Stomach (tissue), 9 donors: ENCODE data around the gene PALD1. TPM values are rescaled to one million over a fixed set of nuclear protein-coding genes. Genes with fewer than 3 reads are reported as not detected.

ENCODE experiments used
- DNase-seq, 2 donors: peaks; one replicate each; pipeline versions ENCODE4 v3.0.0 to v3.0.0-alpha.2; 2013 to 2019
- H3K27ac ChIP-seq, 5 donors: fragments of 200-600 bp in 4 of 5; sonication (generic) in 4 of 5; one replicate each; pipeline ENCODE4 v1.5.1; 2013 to 2019; ENCODE audit warnings: mild to moderate bottlenecking in 1 of 5, moderate library complexity in 1 of 5
- H3K27me3 ChIP-seq, 3 donors: fragments of 200-600 bp; sonication (generic); one replicate each; pipeline ENCODE4 v1.5.1; 2017 to 2019; ENCODE audit warnings: mixed run types in 1 of 3
- H3K36me3 ChIP-seq, 4 donors: fragments of 200-600 bp; sonication (generic); 1 replicate in 3 of 4; 2 replicates in 1 of 4; pipeline ENCODE4 v1.5.1; 2016 to 2019
- H3K4me1 ChIP-seq, 4 donors: fragments of 200-600 bp; sonication (generic); one replicate each; pipeline ENCODE4 v1.5.1; 2016 to 2019
- H3K4me3 ChIP-seq, 4 donors: fragments of 200-600 bp; sonication (generic) in 3 of 4; one replicate each; pipeline ENCODE4 v1.5.1; 2016 to 2019; ENCODE audit warnings: mild to moderate bottlenecking in 1 of 4
- H3K9me3 ChIP-seq, 4 donors: fragments of 200-600 bp; sonication (generic); one replicate each; pipeline ENCODE4 v1.5.1; 2016 to 2019
- CTCF ChIP-seq, 7 experiments: fragments of 450-650 bp in 4 of 7; fragments of 200-600 bp in 3 of 7; sonication (generic) in 3 of 7; IDR thresholded peaks; one replicate each; pipeline ENCODE4 v1.5.1; 2016 to 2019; ENCODE audit warnings: antibody characterized with exemption in 7 of 7, control low read depth in 2 of 7, mild to moderate bottlenecking in 1 of 7
- EP300 ChIP-seq: sonication (generic); formaldehyde crosslinking; IDR thresholded peaks from one replicate; pipeline ENCODE4 v1.6.1; 2017; ENCODE audit warnings: antibody characterized with exemption
- POLR2A ChIP-seq, 4 donors: fragments of 450-650 bp; IDR thresholded peaks; one replicate each; pipeline ENCODE4 v1.6.1; 2016; ENCODE audit warnings: antibody characterized with exemption in 4 of 4, control low read depth in 2 of 4, mild to moderate bottlenecking in 1 of 4, moderate library complexity in 1 of 4
- POLR2AphosphoS5 ChIP-seq, 3 donors: sonication (generic); formaldehyde crosslinking; IDR thresholded peaks; one replicate each; pipeline ENCODE4 v1.6.1; 2016; ENCODE audit warnings: antibody characterized with exemption in 3 of 3
- WGBS, 5 donors: extraction: QIAGEN DNeasy Blood & Tissue Kit in 3 of 5; methylation state at CpG; one replicate each; pipeline versions ENCODE4 v1.1.5 to v1.1.7; 2013 to 2018; 5-methylcytosine and 5-hydroxymethylcytosine counted together
- intact Hi-C: fragments of 100-400 bp; cut with DNase I; formaldehyde crosslinking; loops from one replicate; pipeline ENCODE4 v1.15.1; 2023; ENCODE audit warnings: low total_unique reads
- polyA plus RNA-seq, 3 donors: library from polyadenylated mRNA; stranded (reverse); fragments of 200-250 nt; gene quantifications; one replicate each; pipeline ENCODE4 v1.2.3, GENCODE V29; 2013
- total RNA-seq, 5 donors: library from RNA; depleted of rRNA; stranded (reverse); fragments of >200 nt; gene quantifications; one replicate each; pipeline versions ENCODE4 v1.1.0 to v1.2.3, GENCODE V29; 2014 to 2016
- donor health status: healthy with polysubstance abuse.
- donor health status: Bipolar disorder and iron deficiency.
- donor health status: healthy.

The PALD1 gene
- total and polyA plus RNA-seq, 8 donors: 2.4 to 25.1 (median 4.0) TPM

GRCh38 chr10:70509757-70510147 is 31.2 kb downstream of the PALD1 start:
- H3K4me3 ChIP-seq: no peak overlapping the region
- WGBS, 5 donors: 71 to 91% (median 82%) methylated on average over 7 of the region's 7 CpGs
- H3K4me1 ChIP-seq: peaks cover 29 to 80% (median 51%) of the 10 kb centered on the region in 4 donors
- H3K27me3 ChIP-seq: no peaks in the 10 kb centered on the region
- H3K36me3 ChIP-seq: no peaks in the 10 kb centered on the region
- TF ChIP-seq EP300 (no peak), CTCF (IDR thresholded peaks at IDR 0.05) (no peak), POLR2AphosphoS5 (IDR thresholded peaks at IDR 0.05) (no peak), POLR2A (IDR thresholded peaks at IDR 0.05) (no peak)
- H3K27ac ChIP-seq: peak overlapping the region in 4 of 5 donors; percentile 54 to 76 (median 64)
- intact Hi-C loops: no loop called here
- no peaks in the 10 kb centered on the region for H3K9me3 ChIP-seq
- DNase-seq: peak in 1 of 2 donors; percentile 54

GRCh38 chr10:70510453-70510852 is 31.9 kb downstream of the PALD1 start:
- WGBS, 5 donors: 73 to 84% (median 77%) methylated on average over 4 of the region's 4 CpGs
- DNase-seq: no peak
- no peaks in the 10 kb centered on the region for H3K9me3 ChIP-seq
- TF ChIP-seq POLR2A (IDR thresholded peaks at IDR 0.05) (no peak), POLR2AphosphoS5 (IDR thresholded peaks at IDR 0.05) (no peak), CTCF (IDR thresholded peaks at IDR 0.05) (no peak)
- no peaks in the 10 kb centered on the region for H3K36me3 ChIP-seq
- H3K4me1 ChIP-seq: peaks cover 29 to 83% (median 52%) of the 10 kb centered on the region in 4 donors
- no peak overlapping the region for H3K4me3 ChIP-seq
- H3K27me3 ChIP-seq: no peaks in the 10 kb centered on the region
- peak overlapping the region in 4 of 5 donors; percentile 30 to 76 (median 60) for H3K27ac ChIP-seq
- intact Hi-C loops: no loop called here

- peak in 1 of 2 donors; percentile 55 for DNase-seq
- no peaks in the 10 kb centered on the region for H3K9me3 ChIP-seq
- H3K4me1 ChIP-seq: peaks cover 29 to 83% (median 52%) of the 10 kb centered on the region in 4 donors
- 43 to 75% (median 65%) methylated on average over 4 to 6 of the region's 6 CpGs for WGBS, 5 donors
- no peaks in the 10 kb centered on the region for H3K36me3 ChIP-seq
- H3K27me3 ChIP-seq: no peaks in the 10 kb centered on the region
- peak overlapping the region in 3 of 5 donors; percentile 30 to 77 (median 66) for H3K27ac ChIP-seq
- intact Hi-C loops: no loop called here
- no peak overlapping the region for H3K4me3 ChIP-seq
- TF ChIP-seq POLR2A (IDR thresholded peaks at IDR 0.05): no peak
- TF ChIP-seq POLR2AphosphoS5 (IDR thresholded peaks at IDR 0.05): peak in 2 of 3 donors; percentile 48 to 71
- no peak for TF ChIP-seq CTCF (IDR thresholded peaks at IDR 0.05)
- no peak for TF ChIP-seq EP300
Observed at GRCh38 chr10:70510904-70511303, 32.3 kb downstream of the PALD1 start.

- Histone ChIP-seq H3K4me3 (no peak overlapping the region), H3K27me3 (no peaks in the 10 kb centered on the region), H3K36me3 (no peaks in the 10 kb centered on the region), H3K4me1 (peaks cover 29 to 83% (median 52%) of the 10 kb centered on the region in 4 donors), H3K9me3 (no peaks in the 10 kb centered on the region), H3K27ac (peak overlapping the region in 2 of 5 donors; percentile 22 to 77)
- WGBS, 5 donors: 44 to 68% (median 54%) methylated on average over 5 of the region's 5 CpGs
- TF ChIP-seq EP300 (no peak), POLR2A (IDR thresholded peaks at IDR 0.05) (no peak), POLR2AphosphoS5 (IDR thresholded peaks at IDR 0.05) (no peak), CTCF (IDR thresholded peaks at IDR 0.05) (no peak)
- peak in 1 of 2 donors; percentile 49 for DNase-seq
- intact Hi-C loops: no loop called here
Observed at GRCh38 chr10:70512149-70512639, 33.6 kb downstream of the PALD1 start.
